Motor neuron (in vitro differentiated cells): ENCODE measurements around the gene CAPRIN1. TPM values are rescaled to one million over a fixed set of nuclear protein-coding genes. Genes with fewer than 3 reads are reported as not detected.

Experiments
- ATAC-seq, 8 experiments: fragments of 200-7000 bp; cut with Tn5 transposase; replicated peaks in 6 of 8; 2 replicates each; pipeline ENCODE4 v1.8.0; 2021; ENCODE audit warnings: mild to moderate bottlenecking in 8 of 8, moderate library complexity in 8 of 8
- H3K27ac ChIP-seq, 2 donors: fragments of 250-450 bp; sonication (Bioruptor Pico); 2 replicates each; pipeline ENCODE4 v1.9.0; 2021; ENCODE audit warnings: antibody characterized with exemption in 2 of 2, mild to moderate bottlenecking in 2 of 2, moderate library complexity in 1 of 2
- H3K4me1 ChIP-seq, 2 donors: fragments of 250-450 bp; sonication (Bioruptor Pico); replicated peaks in 1 of 2; 2 replicates each; pipeline ENCODE4 v1.6.1; 2021; ENCODE audit warnings: antibody characterized with exemption in 2 of 2, mild to moderate bottlenecking in 2 of 2, moderate library complexity in 1 of 2
- H3K4me3 ChIP-seq, 5 donors: fragments of 250-450 bp; sonication (Bioruptor Pico); 2 replicates each; pipeline ENCODE4 v1.9.0; 2021; ENCODE audit warnings: antibody characterized with exemption in 5 of 5, mild to moderate bottlenecking in 5 of 5, moderate library complexity in 4 of 5
- WGBS, 10 experiments: fragments of 450-650 bp; shearing (Covaris generic); methylation state at CpG; one replicate each; pipeline ENCODE4 v1.0.0; 2022; 5-methylcytosine and 5-hydroxymethylcytosine counted together
- in situ Hi-C, 9 experiments: fragments of 400-800 bp; cut with MboI; loops; one replicate each; pipeline ENCODE4 v1.15.0; 2021; ENCODE audit warnings: low sequenced_read_pairs in 9 of 9, low pct_unique_long_range_greater_than_20kb in 2 of 9; ENCODE audit not compliant: unreplicated experiment in 9 of 9
- total RNA-seq, 8 experiments: library from RNA; unstranded; fragments of 300-600 nt; gene quantifications; 2 replicates each; pipeline versions ENCODE4 v1.2.3 to v1.2.4, GENCODE V29; 2022

Gene CAPRIN1
- total RNA-seq, 8 experiments from 2014 or later: 181 to 382 (median 230) TPM

DNA sequence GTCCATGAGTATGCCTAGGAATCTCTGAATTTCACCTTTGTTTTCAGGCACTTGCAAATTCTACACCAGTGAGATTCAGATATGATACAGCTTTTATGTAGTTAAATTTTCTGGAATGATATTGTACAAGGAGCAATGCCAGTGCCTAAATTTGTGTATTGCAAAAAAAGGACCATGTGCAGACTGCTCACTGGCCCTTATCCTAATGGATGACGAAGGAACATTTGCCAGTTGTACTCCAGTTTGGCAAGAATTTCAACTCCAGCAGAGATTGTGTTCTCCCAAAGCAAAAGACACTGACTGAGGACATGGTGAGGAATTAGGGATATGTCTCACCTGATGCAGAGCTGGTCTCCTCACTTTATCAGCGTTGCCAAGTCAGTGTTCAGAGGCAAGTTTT is 62.5 kb downstream of the CAPRIN1 start:
- WGBS, 10 experiments: 70 to 100% (median 100%) methylated on average over 1 to 2 of the region's 2 CpGs; no CpG with 5 or more reads in 3 of the 10 experiments
- in situ Hi-C loops: no loop called here
- ATAC-seq: no peak
- Histone ChIP-seq H3K4me3 (no peak overlapping the region), H3K4me1 (no peaks in the 10 kb centered on the region), H3K27ac (no peak overlapping the region)

DNA sequence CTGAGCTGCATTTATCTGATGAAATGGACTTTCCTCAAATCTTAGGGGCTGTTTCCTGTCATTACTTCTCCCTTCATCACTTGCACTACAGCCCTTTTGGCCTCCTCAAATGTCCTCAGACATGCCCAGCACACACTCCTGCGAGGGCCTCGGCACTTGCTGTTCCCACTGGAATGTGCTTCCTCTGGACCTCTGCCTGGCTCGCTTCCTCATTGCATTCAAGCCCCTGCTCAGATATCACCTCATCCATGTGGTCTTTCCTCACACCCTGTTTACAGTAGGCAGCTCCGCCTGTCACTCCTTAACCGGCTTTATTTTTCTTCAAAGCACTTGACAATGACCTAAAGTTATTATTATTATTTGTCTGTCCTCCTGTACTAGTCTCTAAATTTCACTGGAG is 62.9 kb downstream of the CAPRIN1 start:
- ATAC-seq: no peak
- WGBS, 10 experiments: 40 to 100% (median 90%) methylated on average over 1 to 5 of the region's 5 CpGs; no CpG with 5 or more reads in 3 of the 10 experiments
- Histone ChIP-seq H3K4me1 (no peaks in the 10 kb centered on the region), H3K27ac (no peak overlapping the region), H3K4me3 (no peak overlapping the region)
- in situ Hi-C loops: no loop called here

DNA sequence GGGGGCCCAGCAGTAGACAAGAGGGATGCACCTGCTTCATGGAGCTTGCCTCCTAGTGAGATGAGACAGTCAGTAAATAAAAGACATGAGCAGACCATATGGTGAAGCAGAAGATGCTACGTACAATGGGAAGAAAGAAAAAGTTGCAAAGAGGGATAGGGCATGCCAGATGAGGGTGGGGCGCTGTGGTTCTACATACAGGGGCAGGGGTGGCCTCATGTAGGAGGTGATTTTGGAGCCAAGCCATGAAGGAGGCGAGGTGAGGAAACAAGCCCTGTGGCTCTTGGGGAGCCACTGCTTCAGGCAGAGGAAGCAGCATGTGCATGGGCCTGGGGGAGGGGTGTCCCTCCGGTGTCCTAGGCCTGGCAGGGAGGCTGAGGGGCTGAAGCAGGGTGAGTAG is 69.1 kb downstream of the CAPRIN1 start:
- peak in 3 of 8 experiments; percentile 41 to 89 (median 77) for ATAC-seq
- H3K27ac ChIP-seq: no peak overlapping the region
- H3K4me3 ChIP-seq: no peak overlapping the region
- 80 to 100% (median 100%) methylated on average over 1 to 2 of the region's 4 CpGs; no CpG with 5 or more reads in 6 of the 10 experiments for WGBS, 10 experiments
- H3K4me1 ChIP-seq: no peaks in the 10 kb centered on the region
- in situ Hi-C loops: no loop called here

DNA sequence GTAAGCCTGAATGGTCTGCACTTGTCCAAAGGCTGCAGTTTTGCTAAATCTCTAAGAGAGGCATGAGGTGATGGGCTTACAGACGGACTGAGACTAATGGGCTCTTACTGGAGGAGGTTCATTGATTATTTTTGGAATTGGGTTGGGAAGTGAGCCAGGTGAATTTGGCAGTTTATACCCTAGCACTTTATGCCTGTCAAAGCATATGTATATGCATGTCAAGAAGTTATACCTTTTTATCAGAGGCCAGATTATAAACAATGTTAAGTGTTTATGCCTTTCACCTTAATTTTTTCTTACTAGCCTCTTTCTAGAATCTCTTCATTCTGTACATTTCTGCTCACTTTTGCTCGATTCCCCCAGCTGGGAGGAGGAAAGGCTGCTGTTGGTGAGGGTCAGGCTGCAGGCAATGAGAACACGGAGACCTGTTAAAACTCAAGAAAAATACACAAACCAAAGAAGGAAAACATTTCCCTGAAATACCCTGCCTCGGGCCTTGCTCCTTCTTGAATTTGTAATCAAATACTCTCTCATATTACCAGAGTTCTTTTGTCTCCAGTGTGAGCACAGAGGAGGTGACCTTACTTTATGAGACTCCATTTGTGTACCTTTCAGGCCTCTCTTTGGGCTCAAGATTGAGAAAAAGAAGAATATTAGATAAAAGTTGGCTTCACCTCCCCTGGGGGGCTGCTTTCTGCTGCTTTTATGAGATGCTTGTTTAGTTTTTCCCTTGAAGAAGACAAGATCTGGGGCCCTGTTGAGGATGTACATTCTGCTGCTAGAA is 73.5 kb downstream of the CAPRIN1 start:
- in situ Hi-C loops: no loop called here
- WGBS, 10 experiments: 83 to 100% (median 96%) methylated on average over 1 to 4 of the region's 4 CpGs
- ATAC-seq: no peak
- H3K27ac ChIP-seq: no peak overlapping the region
- H3K4me1 ChIP-seq: no peaks in the 10 kb centered on the region
- H3K4me3 ChIP-seq: no peak overlapping the region

DNA sequence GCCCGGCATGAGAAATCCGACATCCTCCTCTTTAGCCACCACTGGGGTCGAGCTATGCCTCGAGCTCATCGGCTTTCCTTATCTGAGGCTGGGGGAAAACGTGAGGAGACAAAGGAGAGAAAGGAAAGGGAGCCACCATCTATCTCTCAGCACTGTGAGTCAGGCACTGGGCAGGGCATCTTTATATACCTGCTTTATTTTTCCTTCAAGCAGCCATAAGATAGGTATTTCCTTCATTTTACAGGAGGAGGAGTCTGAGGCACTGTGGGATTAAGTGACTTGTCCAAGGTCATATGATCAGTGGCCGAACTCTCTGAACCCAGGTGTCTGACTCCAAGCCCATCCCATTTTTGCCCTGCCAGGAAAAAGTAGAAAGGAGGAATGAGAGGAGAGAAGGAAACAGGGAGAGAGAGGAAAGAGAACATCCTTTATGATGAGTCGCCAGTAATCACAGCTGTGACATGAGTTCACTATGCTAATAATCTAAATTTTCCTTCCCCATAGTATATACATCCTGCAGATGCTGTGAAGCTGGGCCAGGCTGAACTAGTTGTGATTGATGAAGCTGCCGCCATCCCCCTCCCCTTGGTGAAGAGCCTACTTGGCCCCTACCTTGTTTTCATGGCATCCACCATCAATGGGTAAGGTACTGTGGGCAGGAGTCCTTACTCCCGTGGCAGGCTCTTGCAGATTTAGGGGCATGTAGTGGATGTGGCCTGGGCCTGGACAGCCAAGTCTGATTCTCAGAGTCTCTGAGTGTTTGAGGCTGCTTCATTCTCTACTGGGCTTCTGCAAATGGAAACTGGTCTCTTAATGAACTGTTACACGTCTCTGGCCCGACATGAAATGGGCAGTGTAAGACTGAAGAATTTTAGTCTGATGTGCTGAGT is 75.7 kb downstream of the CAPRIN1 start:
- in situ Hi-C loops: no loop called here
- H3K4me1 ChIP-seq: no peaks in the 10 kb centered on the region
- no peak overlapping the region for H3K27ac ChIP-seq
- no peak overlapping the region for H3K4me3 ChIP-seq
- WGBS, 10 experiments: 86 to 100% (median 97%) methylated on average over 1 to 8 of the region's 12 CpGs; no CpG with 5 or more reads in 1 of the 10 experiments
- ATAC-seq: no peak

DNA sequence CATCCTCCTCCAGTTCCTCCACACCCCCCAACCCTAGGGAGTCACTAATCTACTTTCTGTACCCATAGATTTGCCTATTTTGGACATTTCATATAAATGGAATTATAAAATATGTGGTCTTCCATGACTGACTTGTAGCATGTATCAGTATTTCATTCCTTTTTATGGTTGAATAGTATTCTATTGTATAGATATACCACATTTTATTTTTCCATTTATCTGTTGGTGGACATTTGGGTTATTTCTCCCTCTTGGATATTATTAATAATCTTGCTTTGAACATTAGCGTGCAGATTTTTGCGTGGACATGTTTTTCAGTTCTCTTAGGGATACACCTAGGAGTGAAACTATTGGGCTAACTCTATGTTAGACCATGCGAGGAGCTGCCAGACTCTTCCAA is 77.3 kb downstream of the CAPRIN1 start:
- no peak overlapping the region for H3K27ac ChIP-seq

DNA sequence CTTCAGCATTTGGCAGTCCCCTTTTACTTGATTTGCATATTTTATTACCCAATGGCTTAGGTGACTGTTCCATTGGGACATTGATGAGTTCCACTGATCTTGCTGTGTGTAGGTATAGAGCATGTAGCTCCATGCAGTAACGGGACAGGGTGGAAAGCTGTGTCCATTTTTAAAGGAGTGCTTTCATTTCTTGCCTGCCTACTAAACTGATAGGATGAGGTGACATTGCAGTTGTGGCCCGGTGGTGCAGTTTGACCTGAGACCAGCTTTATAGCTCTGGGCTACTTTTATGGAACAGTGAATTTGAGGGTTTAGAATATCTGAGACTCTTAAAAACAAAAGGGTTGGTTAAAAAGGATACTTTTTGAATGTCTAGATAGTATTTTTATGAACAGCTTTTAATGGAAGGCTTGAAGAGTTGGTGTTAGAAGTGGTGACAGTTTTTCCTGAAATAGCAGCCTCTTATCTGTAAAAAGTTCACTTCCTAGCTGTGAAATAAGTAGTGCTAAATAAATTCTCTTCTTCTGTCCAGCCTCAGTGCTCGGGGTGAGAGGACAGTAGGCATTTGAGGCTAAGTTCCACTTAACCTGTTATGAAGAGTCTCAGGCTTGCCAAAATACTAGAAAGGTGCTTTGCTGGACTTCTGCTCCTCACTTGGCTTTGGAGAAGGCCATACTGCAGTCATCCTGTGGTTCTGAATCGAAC is 80.9 kb downstream of the CAPRIN1 start:
- H3K4me3 ChIP-seq: no peak overlapping the region
- no peak for ATAC-seq
- in situ Hi-C loops: no loop called here
- WGBS, 10 experiments: 63 to 100% (median 95%) methylated on average over 1 to 4 of the region's 4 CpGs; no CpG with 5 or more reads in 1 of the 10 experiments
- H3K27ac ChIP-seq: no peak overlapping the region
- no peaks in the 10 kb centered on the region for H3K4me1 ChIP-seq

More for the DNA sequence above, 77.3 kb downstream of the CAPRIN1 start:
- Histone ChIP-seq H3K4me3 (no peak overlapping the region), H3K4me1 (no peaks in the 10 kb centered on the region)
- ATAC-seq: no peak
- WGBS, 10 experiments: 93 to 100% (median 100%) methylated on average over 1 to 3 of the region's 3 CpGs; no CpG with 5 or more reads in 2 of the 10 experiments
- in situ Hi-C loops: no loop called here

DNA sequence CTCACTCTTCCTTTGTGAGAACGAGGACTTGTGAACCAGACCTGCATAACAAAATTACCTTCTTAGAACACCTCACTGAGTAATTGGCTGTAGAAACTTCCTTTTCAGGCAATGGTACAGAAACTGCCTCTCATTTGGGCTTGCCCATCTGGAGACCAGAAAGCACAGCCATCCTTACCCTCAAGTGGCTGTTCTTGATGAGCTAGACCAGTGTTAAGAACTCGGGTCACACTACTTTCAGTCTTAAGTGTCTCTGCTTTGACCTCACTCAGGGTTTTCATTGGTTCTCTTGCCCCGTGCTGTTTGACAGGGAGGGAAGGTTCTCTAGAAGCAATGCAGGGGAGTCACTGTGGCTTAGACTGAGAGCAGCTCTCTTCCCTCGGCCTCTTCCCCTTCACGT is 83.2 kb downstream of the CAPRIN1 start:
- H3K4me3 ChIP-seq: no peak overlapping the region
- in situ Hi-C loops: no loop called here
- no peak for ATAC-seq
- no peaks in the 10 kb centered on the region for H3K4me1 ChIP-seq
- WGBS, 10 experiments: 70 to 100% (median 92%) methylated on average over 1 to 3 of the region's 5 CpGs; no CpG with 5 or more reads in 5 of the 10 experiments
- H3K27ac ChIP-seq: no peak overlapping the region

DNA sequence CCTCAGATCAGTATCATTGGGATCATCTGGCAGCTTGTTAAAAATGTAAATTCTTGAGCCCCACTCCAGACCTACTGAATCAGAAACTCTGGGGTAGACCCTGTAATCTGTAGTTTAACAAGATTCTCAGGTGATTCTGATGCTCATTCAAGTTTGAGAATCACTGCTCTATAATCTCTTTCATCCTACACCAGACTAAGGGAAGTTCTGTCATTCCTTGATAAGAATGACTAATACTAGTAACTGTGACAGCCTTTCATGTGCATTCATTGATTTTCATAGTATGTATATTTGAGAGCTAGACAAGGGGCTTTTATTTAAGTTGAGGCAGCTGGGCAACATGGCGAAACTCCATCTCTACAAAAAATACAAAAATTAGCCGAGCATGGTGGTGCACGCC is 83.9 kb downstream of the CAPRIN1 start:
- no peaks in the 10 kb centered on the region for H3K4me1 ChIP-seq
- H3K4me3 ChIP-seq: no peak overlapping the region
- no peak for ATAC-seq
- WGBS, 10 experiments: 50 to 100% (median 95%) methylated on average over 1 to 3 of the region's 3 CpGs; no CpG with 5 or more reads in 5 of the 10 experiments
- H3K27ac ChIP-seq: no peak overlapping the region
- in situ Hi-C loops: no loop called here

DNA sequence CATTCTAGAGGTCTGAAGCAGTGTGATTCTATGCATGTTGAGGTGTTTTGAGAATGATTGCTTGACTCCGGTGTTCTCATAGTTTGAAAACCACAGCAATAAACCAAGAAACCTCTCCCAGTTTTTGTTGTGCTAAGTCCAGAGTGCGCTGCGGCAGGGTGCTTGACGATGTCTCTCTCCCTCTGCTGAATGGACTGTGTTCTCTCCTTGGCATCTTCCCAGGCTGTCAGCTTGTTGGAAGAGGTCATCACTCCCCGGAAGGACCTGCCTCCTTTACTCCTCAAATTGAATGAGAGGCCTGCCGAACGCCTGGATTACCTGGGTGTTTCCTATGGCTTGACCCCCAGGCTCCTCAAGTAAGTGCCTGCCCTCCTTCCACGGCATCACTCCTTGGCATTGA is 84.9 kb downstream of the CAPRIN1 start:
- in situ Hi-C loops: no loop called here
- ATAC-seq: no peak
- Histone ChIP-seq H3K4me3 (no peak overlapping the region), H3K27ac (no peak overlapping the region), H3K4me1 (no peaks in the 10 kb centered on the region)
- 85 to 100% (median 95%) methylated on average over 1 to 7 of the region's 8 CpGs; no CpG with 5 or more reads in 2 of the 10 experiments for WGBS, 10 experiments

DNA sequence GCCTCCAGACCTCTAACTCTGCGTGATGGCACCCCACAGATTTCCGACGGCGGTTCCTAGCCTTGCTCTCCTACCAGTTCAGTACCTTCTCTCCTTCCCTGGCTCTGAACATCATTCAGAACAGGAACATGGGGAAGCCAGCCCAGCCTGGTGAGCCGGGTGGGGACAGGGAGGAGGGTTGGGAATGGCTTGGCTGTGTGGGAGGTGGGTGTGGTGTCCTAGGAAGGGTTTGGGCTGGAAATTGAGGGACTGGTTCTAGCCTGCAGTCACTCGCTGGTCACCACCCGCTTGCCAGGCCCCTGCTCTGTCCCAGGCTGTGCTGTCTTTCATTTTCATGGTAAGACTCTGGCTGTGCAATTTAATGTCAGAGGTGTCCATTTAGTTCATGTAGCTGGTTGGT is 87.8 kb downstream of the CAPRIN1 start:
- Histone ChIP-seq H3K27ac (no peak overlapping the region), H3K4me1 (no peaks in the 10 kb centered on the region), H3K4me3 (no peak overlapping the region)
- WGBS, 10 experiments: 0% methylated on average over 2 of the region's 7 CpGs; no CpG with 5 or more reads in 9 of the 10 experiments
- peak in 3 of 8 experiments; percentile 75 to 96 (median 89) for ATAC-seq
- in situ Hi-C loops: no loop called here

DNA sequence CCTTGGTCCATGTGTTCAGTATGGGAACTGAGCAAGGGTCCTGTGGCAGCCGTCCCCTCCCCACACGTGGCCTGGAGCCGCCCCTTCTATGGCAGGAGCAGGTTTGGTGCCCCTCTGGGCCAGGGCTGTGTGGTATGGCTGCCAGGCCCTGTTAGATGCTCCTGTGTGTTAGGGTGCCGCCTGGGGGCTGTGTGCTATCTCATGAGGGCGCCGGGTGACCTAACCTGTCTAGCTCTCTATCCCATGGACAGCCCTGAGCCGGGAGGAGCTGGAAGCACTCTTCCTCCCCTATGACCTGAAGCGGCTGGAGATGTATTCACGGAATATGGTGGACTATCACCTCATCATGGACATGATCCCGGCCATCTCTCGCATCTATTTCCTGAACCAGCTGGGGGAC is 88.6 kb downstream of the CAPRIN1 start:
- 70 to 100% (median 100%) methylated on average over 1 to 8 of the region's 11 CpGs; no CpG with 5 or more reads in 5 of the 10 experiments for WGBS, 10 experiments
- Histone ChIP-seq H3K4me1 (no peaks in the 10 kb centered on the region), H3K4me3 (no peak overlapping the region), H3K27ac (no peak overlapping the region)
- in situ Hi-C loops: no loop called here
- ATAC-seq: no peak

DNA sequence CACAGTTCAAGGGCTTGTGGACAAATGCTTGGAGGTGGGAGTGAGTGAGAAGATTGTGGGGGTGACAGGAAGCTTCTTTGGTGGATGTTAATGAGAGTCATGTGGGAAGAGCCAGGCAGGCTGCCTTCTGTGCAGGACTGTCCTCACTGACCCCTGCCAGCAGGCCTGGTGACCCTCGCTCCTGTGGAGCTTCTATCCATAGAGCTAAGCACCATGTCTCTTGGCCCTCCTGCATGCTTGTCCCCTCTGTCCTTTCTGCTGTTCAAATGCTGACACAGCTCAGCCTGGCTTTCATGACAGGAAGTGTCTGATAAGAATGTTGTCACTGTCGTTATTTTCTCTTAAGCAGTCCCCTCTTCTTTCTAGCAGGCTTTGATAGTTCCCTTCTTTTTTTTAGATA is 91.5 kb downstream of the CAPRIN1 start:
- WGBS, 10 experiments: 75 to 100% (median 86%) methylated on average over 1 to 2 of the region's 2 CpGs; no CpG with 5 or more reads in 2 of the 10 experiments
- peaks cover 2 to 3% of the 10 kb centered on the region in 2 donors for H3K4me1 ChIP-seq
- no peak overlapping the region for H3K27ac ChIP-seq
- no peak for ATAC-seq
- in situ Hi-C loops: no loop called here
- no peak overlapping the region for H3K4me3 ChIP-seq
